ENCODE results near the gene LPP.
A peak's percentile ranks its signal among the peaks of the same experiment; 100 is the strongest.

Gene LPP

GRCh38 chr3:188301147-188301546, 147.2 kb downstream of the LPP start:
- DNase-seq (ENCODE audit: low spot score): no peak

- no peak for DNase-seq (ENCODE audit: low spot score)
Measured at GRCh38 chr3:188303286-188303799, 149.4 kb downstream of the LPP start.

DNA sequence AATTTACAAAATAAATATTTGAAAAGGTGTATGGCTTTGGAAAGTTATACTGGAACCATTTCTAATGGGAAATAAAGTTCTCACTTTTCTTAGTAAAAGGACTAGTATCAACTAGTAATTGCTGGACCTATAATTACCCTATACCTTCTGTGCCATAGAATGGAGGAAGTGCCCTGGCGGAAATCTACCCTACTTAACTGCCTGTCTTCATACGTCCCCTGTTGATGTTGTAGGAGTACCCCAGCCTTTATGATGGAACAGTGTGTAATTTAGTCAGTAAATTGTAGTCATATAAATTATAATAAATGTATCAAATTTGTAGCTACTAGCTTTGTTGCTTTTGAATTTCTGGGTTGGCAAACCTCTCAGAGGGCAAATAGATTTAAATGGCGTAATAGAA, 149.9 kb downstream of the LPP start:
- DNase-seq (ENCODE audit: low spot score): no peak

- DNase-seq (ENCODE audit: low spot score): no peak
Measured at GRCh38 chr3:188304501-188304900, 150.5 kb downstream of the LPP start.

- no peak for DNase-seq (ENCODE audit: low spot score)
Measured at GRCh38 chr3:188305220-188305619, 151.3 kb downstream of the LPP start.

DNA sequence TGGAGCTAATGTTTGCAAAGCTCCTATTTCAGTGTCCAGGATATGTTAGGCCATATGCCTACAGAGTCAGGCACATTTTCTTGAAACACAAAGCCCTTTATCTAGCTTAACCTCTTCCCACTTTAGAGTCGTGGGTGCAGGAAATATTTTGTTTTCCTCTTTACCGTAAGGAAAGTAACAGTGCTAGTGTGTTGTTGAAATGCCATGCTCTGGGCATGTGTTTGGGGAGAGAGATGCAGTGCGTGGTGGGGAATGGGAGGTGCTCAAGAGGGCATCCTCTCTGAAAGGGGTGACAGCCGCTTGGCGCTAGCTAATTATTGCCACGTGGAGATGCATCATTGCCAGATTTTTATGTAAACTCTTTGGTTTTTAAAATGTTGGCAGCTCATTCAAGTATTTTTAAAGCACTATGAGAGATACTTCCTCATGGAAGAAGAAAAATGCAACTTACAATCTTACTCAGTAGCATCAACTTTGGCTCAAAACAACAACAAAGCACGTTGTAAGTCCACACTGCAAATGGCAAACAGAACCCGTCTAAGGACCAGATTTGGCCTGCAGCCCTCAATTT, 152.6 kb downstream of the LPP start:
- no peak for DNase-seq (ENCODE audit: low spot score)

DNA sequence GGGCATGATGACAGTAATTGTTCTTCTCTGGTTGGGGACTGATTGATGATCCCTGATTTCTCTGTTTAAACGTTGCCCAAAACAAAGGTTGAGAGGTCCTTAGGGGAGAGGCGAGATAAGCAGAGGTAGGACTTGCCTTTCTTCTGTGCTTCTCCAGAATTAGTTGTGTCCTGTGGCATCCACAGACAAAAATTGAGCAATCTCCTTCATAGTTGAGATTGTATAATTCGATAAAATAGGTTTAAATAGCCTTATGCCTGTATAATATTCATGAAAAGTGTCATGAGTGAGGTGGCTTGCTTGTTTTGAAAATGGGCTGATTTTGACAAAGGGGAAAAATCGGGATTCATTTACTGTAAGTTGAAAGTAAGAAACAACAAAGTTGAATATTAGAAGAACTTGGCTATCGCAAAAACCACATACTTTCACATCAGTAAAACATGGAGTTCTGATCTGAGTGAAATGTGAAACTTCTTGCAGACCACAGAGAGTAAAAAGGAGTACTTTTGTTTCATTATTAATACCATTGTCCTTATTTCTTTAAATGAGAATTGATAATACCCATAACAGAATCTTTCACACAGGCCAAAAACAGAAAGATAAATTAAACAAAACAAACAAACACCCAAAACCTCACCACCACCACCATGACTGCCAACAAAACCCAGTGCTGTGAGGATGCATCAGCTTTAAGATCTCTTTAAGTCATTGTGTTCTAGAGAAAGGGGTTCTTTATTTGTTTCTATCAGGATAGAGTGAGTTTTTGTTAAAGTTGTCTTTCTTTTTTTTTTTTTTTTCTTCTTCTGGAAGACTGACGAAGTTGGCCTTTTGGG, 155.7 kb downstream of the LPP start:
- DNase-seq (ENCODE audit: low spot score): no peak

- no peak for DNase-seq (ENCODE audit: low spot score)
Measured at GRCh38 chr3:188310270-188310710, 156.3 kb downstream of the LPP start.

- no peak for DNase-seq (ENCODE audit: low spot score)
Measured at GRCh38 chr3:188315553-188315952, 161.6 kb downstream of the LPP start.

- no peak for DNase-seq (ENCODE audit: low spot score)
Measured at GRCh38 chr3:188316021-188316722, 162.2 kb downstream of the LPP start.

DNA sequence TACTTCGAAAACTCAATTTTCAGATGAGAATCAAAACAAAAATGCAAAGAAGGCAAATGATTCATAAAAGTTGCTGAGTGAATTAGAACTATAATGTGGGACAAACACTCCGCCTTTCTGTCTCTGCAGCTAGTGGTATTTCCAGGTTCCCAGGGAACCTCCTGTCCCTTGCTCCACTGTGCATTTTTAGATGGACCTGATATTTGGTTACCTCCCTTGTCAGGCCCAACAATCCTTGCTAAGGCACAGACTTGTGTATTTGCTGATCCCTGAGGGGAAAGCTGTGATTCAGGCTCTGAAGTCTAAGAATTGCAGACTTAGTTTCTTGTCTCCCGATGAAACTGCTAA, 162.7 kb downstream of the LPP start:
- no peak for DNase-seq (ENCODE audit: low spot score)

DNA sequence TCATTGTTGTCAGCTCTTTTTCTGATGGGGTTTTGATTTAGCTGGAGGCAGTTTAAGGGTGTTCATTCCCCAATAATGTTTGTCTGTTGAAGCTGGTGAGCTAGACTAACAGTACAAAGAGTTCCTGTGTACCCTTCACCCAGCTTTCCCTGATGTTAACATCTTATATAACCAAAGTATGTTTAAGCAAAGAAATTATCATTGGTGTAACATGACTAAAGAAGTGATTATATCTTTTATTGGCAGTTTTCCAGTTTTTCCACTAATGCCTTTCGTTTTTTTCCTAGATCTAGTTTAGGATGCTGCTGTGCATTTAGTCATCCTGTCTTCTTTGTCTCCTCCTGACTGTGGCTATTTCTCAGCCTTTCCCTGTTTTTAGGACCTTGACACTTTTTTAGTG, 165.6 kb downstream of the LPP start:
- no peak for DNase-seq (ENCODE audit: low spot score)

DNA sequence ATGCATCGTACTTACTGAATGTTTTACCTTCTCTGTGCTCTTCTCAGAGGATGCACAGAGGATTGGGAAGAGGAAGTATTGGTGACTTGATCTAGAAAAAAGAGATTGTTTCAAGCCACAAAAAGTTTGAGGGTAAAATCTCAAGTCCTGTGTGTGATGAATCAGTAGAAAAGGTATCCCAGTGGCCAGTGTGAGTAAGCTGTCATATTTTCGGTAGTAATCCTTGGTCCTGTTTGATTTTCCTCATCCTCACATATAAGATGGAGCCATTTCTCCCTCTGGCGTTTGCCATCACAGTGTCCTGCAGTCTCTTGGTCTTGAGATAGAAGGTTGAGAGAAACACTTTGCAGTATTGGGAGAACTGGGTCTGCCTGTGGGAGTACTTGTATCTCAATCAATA, 166.8 kb downstream of the LPP start:
- DNase-seq (ENCODE audit: low spot score): no peak

DNA sequence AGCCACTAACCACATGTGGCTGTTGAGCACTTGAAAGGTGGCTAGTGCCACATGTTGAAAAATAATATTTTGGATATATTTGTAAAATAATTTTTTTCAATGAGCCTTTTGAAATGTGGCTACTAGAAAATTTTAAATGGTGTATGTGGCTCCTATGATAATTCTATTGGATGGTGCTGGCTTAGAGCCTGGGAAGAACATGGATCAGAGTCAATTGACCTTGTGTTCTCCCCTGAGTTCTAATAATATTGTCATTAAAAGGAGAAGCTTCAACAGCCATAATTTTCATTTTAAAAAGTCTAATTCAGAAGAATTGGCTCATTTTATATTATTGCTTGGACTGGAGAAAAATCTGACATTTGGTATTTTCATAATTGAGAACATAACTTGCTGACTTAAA, 167.3 kb downstream of the LPP start:
- DNase-seq (ENCODE audit: low spot score): no peak

GRCh38 chr3:188322135-188322887, 168.4 kb downstream of the LPP start:
- DNase-seq (ENCODE audit: low spot score): no peak

DNA sequence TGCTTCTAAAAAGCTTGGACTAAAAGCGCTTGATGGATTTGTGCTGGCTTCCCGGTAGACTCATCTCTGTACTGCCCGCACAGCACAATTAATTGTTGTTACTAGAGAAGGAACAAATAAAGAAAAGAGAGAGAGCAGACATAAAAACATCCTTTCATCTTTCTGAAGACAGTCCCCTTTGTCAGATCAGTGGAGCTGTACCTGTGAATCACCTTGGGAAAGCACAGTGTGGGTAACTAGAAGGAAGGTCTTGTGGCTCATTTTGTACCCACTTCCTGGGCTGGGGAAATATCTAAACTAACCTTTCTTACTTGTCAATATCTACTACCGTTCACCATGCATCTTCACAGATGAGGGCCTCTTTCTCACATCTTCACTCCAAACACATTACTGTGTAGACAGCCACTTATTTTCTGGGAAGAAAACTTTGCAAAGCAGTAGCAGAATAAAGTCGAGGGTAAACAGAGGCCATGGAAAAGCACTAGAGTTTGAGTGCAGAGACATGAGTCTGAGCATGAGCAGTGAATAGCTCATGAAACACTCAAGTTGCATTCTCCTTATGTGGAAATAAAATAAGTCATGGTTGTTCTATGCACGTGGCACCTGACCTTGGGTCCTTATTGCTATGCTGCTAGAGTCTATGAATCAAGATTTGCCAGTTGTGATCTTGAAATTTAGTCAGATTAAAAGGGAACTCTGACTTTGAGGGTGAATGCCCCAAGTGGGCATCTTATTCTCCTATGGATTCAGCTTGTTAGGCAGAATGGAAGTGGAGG, 169.3 kb downstream of the LPP start:
- no peak for DNase-seq (ENCODE audit: low spot score)

GRCh38 chr3:188326111-188326510, 172.2 kb downstream of the LPP start:
- DNase-seq (ENCODE audit: low spot score): no peak

DNA sequence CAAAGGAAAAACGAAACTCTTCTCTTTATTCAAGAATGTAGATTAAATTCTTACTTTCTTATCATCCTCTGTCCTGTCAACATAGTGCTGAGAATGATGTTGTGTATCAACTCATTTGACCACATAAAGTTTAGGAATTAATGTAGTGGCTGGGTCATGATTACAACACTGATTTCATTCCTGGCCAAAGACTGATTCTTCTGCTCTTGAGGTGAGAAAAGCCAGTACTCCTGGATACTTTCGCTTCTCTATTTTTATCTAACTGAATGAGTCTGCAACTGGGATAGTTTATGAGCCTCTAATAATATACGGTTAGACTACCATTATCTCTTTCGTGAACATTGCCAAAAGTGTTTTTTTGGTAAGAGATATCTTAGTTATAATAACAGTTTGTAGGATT, 173.0 kb downstream of the LPP start:
- DNase-seq (ENCODE audit: low spot score): peak; percentile 24

DNA sequence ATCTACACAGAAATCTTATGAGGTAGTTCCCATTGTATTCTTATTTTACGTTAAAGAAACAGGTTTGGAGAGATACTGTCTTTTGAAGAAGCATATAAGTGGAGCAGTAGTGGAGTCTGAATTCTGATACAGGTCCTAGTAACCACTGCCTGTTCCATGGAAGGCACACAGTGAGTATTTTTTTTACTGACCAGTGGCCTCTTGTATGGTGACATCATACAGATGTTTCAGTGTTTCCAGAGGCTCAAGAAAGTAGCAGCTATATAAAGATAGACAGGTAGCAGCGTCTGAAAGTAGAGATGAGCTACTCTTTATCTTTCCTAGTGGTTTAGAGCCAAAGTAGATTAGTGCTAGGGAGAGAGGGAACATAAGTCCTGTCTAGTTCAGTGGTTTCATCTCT, 173.5 kb downstream of the LPP start:
- no peak for DNase-seq (ENCODE audit: low spot score)

GRCh38 chr3:188330138-188330537, 176.2 kb downstream of the LPP start:
- DNase-seq (ENCODE audit: low spot score): no peak

GRCh38 chr3:188331166-188331565, 177.2 kb downstream of the LPP start:
- DNase-seq (ENCODE audit: low spot score): no peak

DNA sequence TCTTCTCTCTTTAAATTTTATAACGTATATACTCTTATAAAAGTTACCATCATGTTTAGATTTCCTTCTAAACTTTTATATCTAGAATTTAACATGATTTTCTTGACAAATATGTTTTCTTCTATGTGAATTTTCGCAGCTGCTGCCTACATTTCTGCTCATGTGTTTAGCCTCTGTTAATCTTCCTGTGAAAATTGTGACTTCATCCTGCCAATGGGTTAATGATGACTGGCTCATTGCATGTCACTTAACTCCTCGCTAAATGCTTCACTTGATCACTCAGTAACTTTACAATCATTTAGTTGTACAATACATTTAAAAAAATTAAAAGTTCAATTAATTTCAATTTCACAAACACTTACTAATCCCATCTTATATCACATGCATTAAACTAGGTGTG, 178.1 kb downstream of the LPP start:
- DNase-seq (ENCODE audit: low spot score): no peak

Data from germinal center (tissue), 1 donor.